ENCODE results near the gene CSH2.

GRCh38 chr17:63854709-63855108 lies 18.8 kb downstream of the CSH2 start:
- TF ChIP-seq POLR2A (IDR thresholded peaks at IDR 0.05) (no peak), CTCF (IDR thresholded peaks at IDR 0.05) (no peak)
